PC-3 (cell line): Measurements from ENCODE around the gene OGDH. TPM values are rescaled to one million over a fixed set of nuclear protein-coding genes. Genes with fewer than 3 reads are reported as not detected.
A peak's percentile ranks its signal among the peaks of the same experiment; 100 is the strongest.

Source experiments
- ATAC-seq: fragments of 200-7000 bp; cut with Tn5 transposase; 2 replicates; pipeline ENCODE4 v1.9.1; 2020; ENCODE audit warnings: mild to moderate bottlenecking, moderate library complexity
- BruUV-seq: library from RNA; stranded (reverse); fragments of 400-500 nt; replicated peaks from 2 replicates; lab custom pipeline; 2021; lab: Mats Ljungman, UMichigan
- CTCF ChIA-PET: fragments of 300-600 bp; sonication (Branson Sonifier 250); formaldehyde crosslinking; loops from one replicate; lab custom pipeline; 2022; ENCODE audit warnings: antibody characterized with exemption; lab: Charles Lee
- POLR2A ChIA-PET: fragments of 300-600 bp; sonication (Branson Sonifier 250); formaldehyde crosslinking; loops from one replicate; lab custom pipeline; 2022; ENCODE audit warnings: antibody characterized with exemption; ENCODE audit not compliant: unreplicated experiment; lab: Charles Lee
- DNase-seq: peaks from one replicate; pipeline ENCODE4 v3.0.0-alpha.2; 2015
- H2AFZ ChIP-seq: fragments of 300-600 bp; sonication (generic); 2 replicates; pipeline ENCODE4 v1.6.0; 2016; ENCODE audit warnings: antibody characterized with exemption, low read length
- H3F3A ChIP-seq: fragments of 300-600 bp; sonication (generic); one replicate; pipeline ENCODE4 v1.6.0; 2017; ENCODE audit warnings: antibody characterized with exemption, low read length, control low read depth, mild to moderate bottlenecking; ENCODE audit not compliant: unreplicated experiment
- H3K27ac ChIP-seq: fragments of 300-600 bp; sonication (generic); 2 replicates; pipeline ENCODE4 v1.5.1; 2016; ENCODE audit warnings: mild to moderate bottlenecking, low read length
- H3K27me3 ChIP-seq: fragments of 300-600 bp; sonication (generic); 2 replicates; pipeline ENCODE4 v1.6.1; 2016; ENCODE audit warnings: low read length, mixed read lengths
- H3K36me3 ChIP-seq: fragments of 300-600 bp; sonication (generic); 2 replicates; pipeline ENCODE4 v1.6.1; 2016; ENCODE audit warnings: low read depth, mixed run types, low read length, mixed read lengths
- H3K4me1 ChIP-seq: fragments of 300-600 bp; sonication (generic); 2 replicates; pipeline ENCODE4 v1.5.1; 2016; ENCODE audit warnings: low read length; ENCODE audit not compliant: insufficient read depth
- H3K4me2 ChIP-seq: fragments of 300-600 bp; sonication (generic); 2 replicates; pipeline ENCODE4 v1.6.0; 2016; ENCODE audit warnings: low read length
- H3K4me3 ChIP-seq: fragments of 300-600 bp; sonication (generic); 2 replicates; pipeline ENCODE4 v1.5.1; 2016; ENCODE audit warnings: mild to moderate bottlenecking, low read length, mixed read lengths
- H3K79me2 ChIP-seq: fragments of 300-600 bp; sonication (generic); 2 replicates; pipeline ENCODE4 v1.6.1; 2017; ENCODE audit warnings: low read length, mixed read lengths
- H3K9ac ChIP-seq: fragments of 300-600 bp; sonication (generic); 2 replicates; pipeline ENCODE4 v1.6.0; 2016; ENCODE audit warnings: mild to moderate bottlenecking, low read length
- H3K9me2 ChIP-seq: fragments of 300-600 bp; sonication (generic); replicated peaks from 2 replicates; pipeline ENCODE4 v1.6.1; 2016; ENCODE audit warnings: mixed run types, low read length, mixed read lengths
- H3K9me3 ChIP-seq: fragments of 300-600 bp; sonication (generic); 2 replicates; pipeline ENCODE4 v1.6.1; 2016; ENCODE audit warnings: low read length, mixed read lengths
- H4K20me1 ChIP-seq: fragments of 300-600 bp; sonication (generic); 2 replicates; pipeline ENCODE4 v1.6.1; 2016; ENCODE audit warnings: low read length, mixed read lengths
- CTCF ChIP-seq: fragments of 300-600 bp; sonication (generic); conservative IDR thresholded peaks from 2 replicates; pipeline ENCODE4 v1.5.1; 2017; ENCODE audit warnings: antibody characterized with exemption, low read depth, mild to moderate bottlenecking, low read length
- EZH2 ChIP-seq: fragments of 300-600 bp; sonication (generic); IDR thresholded peaks from one replicate; pipeline ENCODE4 v1.6.1; 2017; ENCODE audit warnings: antibody characterized with exemption, mild to moderate bottlenecking, low read length; ENCODE audit not compliant: unreplicated experiment
- EZH2phosphoT487 ChIP-seq: fragments of 300-600 bp; sonication (generic); IDR thresholded peaks from 2 replicates; pipeline ENCODE4 v1.6.1; 2018; ENCODE audit warnings: mild to moderate bottlenecking, antibody characterized with exemption, low read length, borderline replicate concordance
- intact Hi-C: fragments of 100-400 bp; cut with micrococcal nuclease; formaldehyde crosslinking; loops from 2 replicates; pipeline ENCODE4 v1.9.0; 2023
- total RNA-seq: library from RNA; depleted of rRNA; stranded (reverse); fragments of >200 nt; gene quantifications from 2 replicates; pipeline ENCODE4 v1.2.3, GENCODE V29; 2014

The OGDH gene
- total RNA-seq, 1 experiment from 2014 or later = 66.2 TPM

GRCh38 chr7:44565097-44565794 lies 41.2 kb upstream of the OGDH start:
- Histone ChIP-seq H2AFZ (no peak overlapping the region), H3K4me2 (no peak overlapping the region), H3K27me3 (no peaks in the 10 kb centered on the region), H3K4me1 (peaks cover 16% of the 10 kb centered on the region), H3K79me2 (peaks cover 8% of the 10 kb centered on the region; the same call in 1 of the 2 replicates), H3K27ac (no peak overlapping the region), H3F3A (no peaks in the 10 kb centered on the region), H3K4me3 (no peak overlapping the region), H3K9me3 (no peaks in the 10 kb centered on the region), H3K9me2 (no peaks in the 10 kb centered on the region), H3K9ac (no peak overlapping the region), H3K36me3 (peaks cover 46% of the 10 kb centered on the region), H4K20me1 (peaks cover 6% of the 10 kb centered on the region; the same call in 1 of the 2 replicates)
- CTCF ChIA-PET = interaction anchor here (0.7 to 1.2 kb wide), 4 partner anchors 9 to 324 kb away, joined by 3 to 5 read pairs (median 4); partner anchors contain the start of gene DDX56
- intact Hi-C loops = loop anchor here (1.0 to 5.0 kb wide), 2 partner anchors 78 to 324 kb away; no protein-coding TSS in a partner anchor
- POLR2A ChIA-PET = interaction anchor here (0.6 to 0.8 kb wide), 3 partner anchors 41 to 1271 kb away, joined by 4 to 5 read pairs (median 5); no protein-coding TSS in a partner anchor
- BruUV-seq = no TSS peak
- peak; percentile 66 for DNase-seq
- TF ChIP-seq EZH2 (no peak), CTCF (peak; percentile 89), EZH2phosphoT487 (no peak)
- peak; percentile 65 for ATAC-seq

GRCh38 chr7:44565795-44566559 lies 40.5 kb upstream of the OGDH start:
- no peaks in the 10 kb centered on the region for H3K9me2 ChIP-seq
- H3K27me3 ChIP-seq = no peaks in the 10 kb centered on the region
- H3K27ac ChIP-seq = no peak overlapping the region
- intact Hi-C loops = loop anchor here (1.0 to 5.0 kb wide), 2 partner anchors 79 to 325 kb away; no protein-coding TSS in a partner anchor
- no peak overlapping the region for H3K4me3 ChIP-seq
- ATAC-seq (peak; percentile 42), DNase-seq (no peak)
- peaks cover 53% of the 10 kb centered on the region for H3K36me3 ChIP-seq
- peaks cover 15% of the 10 kb centered on the region; the same call in 1 of the 2 replicates for H3K79me2 ChIP-seq
- H4K20me1 ChIP-seq = peaks cover 6% of the 10 kb centered on the region; the same call in 1 of the 2 replicates
- H2AFZ ChIP-seq = no peak overlapping the region
- no peaks in the 10 kb centered on the region for H3K9me3 ChIP-seq
- H3K4me2 ChIP-seq = no peak overlapping the region
- BruUV-seq = no TSS peak
- CTCF ChIA-PET = interaction anchor here (0.7 to 1.2 kb wide), 3 partner anchors 8 to 325 kb away, joined by 3 to 5 read pairs (median 3); partner anchors contain the start of gene DDX56
- H3K9ac ChIP-seq = no peak overlapping the region
- H3K4me1 ChIP-seq = peaks cover 16% of the 10 kb centered on the region
- POLR2A ChIA-PET = interaction anchor here (0.6 kb wide), 2 partner anchors 42 to 97 kb away, joined by 4 to 5 read pairs; no protein-coding TSS in a partner anchor
- TF ChIP-seq EZH2 (no peak), CTCF (peak; percentile 9)
- H3F3A ChIP-seq = no peaks in the 10 kb centered on the region
